GM23248 (cell line): Measurements from ENCODE around the gene CHRM1.

Source experiments
- EZH2 ChIP-seq: fragments of 200-600 bp; sonication (generic); IDR thresholded peaks from 2 replicates; pipeline ENCODE4 v1.6.1; 2018; ENCODE audit warnings: antibody characterized with exemption, mild to moderate bottlenecking; ENCODE audit not compliant: insufficient read depth, poor library complexity, severe bottlenecking
- EZH2phosphoT487 ChIP-seq: fragments of 200-600 bp; sonication (generic); IDR thresholded peaks from 2 replicates; pipeline ENCODE4 v1.6.1; 2018; ENCODE audit warnings: antibody characterized with exemption, moderate library complexity, mild to moderate bottlenecking, low read depth; ENCODE audit not compliant: insufficient read depth

- TF ChIP-seq EZH2 (no peak), EZH2phosphoT487 (no peak)
Measured at GRCh38 chr11:62933285-62933684, 12.1 kb upstream of the CHRM1 start.
